Measurements from ENCODE around the gene LRRC8C.
"Not testable (repeated sequence)": the region's sequence is repeated elsewhere in the genome, so short reads cannot be mapped to it uniquely, and the experiment has no call there.

The LRRC8C gene

GRCh38 chr1:89632657-89633247 lies at the start of gene LRRC8C:
TSS of gene LRRC8C (plus strand) at chr1:89633120. CDS start at chr1:89686474, 53,354 bp downstream.
- DNase-seq = peak; percentile 86

- DNase-seq = no peak
Measured at GRCh38 chr1:89584211-89584610, 48.7 kb upstream of the LRRC8C start.

- DNase-seq = no peak
Measured at GRCh38 chr1:89584781-89585180, 48.1 kb upstream of the LRRC8C start.

DNA sequence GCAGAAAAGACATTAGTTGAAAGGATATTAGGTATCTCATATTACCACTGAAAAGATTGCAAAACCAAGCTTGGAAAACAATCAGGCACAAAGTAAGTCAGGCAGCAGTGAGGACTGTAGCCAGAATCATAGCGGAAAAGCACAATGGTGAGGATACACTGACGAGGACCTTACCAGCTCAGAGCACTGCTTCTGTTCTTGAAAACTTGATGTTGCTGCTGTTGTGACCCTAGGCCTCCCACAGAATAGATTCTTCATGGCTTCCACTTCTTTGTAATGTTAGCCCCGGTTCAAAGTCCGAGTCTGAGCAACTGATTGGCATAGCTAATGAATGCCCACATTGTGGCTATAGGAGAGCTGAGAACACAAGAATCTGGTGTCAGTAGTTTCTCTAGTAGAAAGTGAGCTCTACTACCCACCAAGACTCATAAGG lies 45.2 kb upstream of the LRRC8C start:
- DNase-seq = no peak

GRCh38 chr1:89588480-89588879 lies 44.4 kb upstream of the LRRC8C start:
- no peak for DNase-seq

- DNase-seq = no peak
Measured at GRCh38 chr1:89589515-89589914, 43.4 kb upstream of the LRRC8C start.

DNA sequence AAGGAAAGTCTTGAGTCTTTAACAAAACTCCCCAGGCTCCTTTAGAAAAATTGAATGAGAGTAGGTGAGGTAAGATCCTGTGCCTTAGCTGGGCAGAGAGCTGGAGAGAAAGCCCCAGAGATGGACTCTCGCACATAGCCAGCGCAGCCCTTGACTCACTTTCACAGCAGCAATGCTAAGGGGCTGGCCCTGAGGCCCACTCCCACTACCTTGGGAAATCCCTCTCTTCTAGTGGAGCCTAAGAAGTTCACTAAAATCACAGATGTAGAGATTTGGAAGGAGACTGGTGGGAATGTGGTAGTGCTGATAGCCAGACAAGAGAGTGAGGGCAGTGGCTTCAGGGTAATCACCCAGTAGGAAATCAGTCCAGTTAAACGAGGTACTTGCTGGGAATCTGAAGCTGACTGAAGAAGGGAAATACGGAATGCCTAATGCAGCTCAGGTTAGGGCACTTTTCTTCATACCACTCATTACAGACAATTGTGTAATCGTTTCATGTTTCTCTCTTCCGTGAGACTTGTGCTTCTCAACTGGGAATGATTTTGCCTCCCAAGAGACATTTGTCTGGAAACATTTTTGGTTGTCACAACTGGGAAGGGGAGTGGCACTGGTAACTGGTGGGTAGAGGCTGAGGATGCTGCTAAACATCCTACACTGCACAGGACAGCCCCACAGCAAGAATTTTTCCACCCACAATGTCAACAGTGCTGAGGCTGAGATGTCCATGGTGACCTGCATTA lies 42.4 kb upstream of the LRRC8C start:
- no peak for DNase-seq

DNA sequence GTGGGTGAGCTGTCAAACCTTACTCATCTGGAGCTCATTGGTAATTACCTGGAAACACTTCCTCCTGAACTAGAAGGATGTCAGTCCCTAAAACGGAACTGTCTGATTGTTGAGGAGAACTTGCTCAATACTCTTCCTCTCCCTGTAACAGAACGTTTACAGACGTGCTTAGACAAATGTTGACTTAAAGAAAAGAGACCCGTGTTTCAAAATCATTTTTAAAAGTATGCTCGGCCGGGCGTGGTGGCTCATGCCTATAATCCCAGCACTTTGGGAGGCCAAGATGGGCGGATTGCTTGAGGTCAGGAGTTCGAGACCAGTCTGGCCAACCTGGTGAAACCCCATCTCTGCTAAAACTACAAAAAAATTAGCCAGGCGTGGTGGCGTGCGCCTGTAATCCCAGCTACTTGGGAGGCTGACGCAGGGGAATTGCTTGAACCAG lies 40.0 kb upstream of the LRRC8C start:
- not testable (repeated sequence) for DNase-seq

GRCh38 chr1:89594096-89594740 lies 38.7 kb upstream of the LRRC8C start:
- DNase-seq = no peak

DNA sequence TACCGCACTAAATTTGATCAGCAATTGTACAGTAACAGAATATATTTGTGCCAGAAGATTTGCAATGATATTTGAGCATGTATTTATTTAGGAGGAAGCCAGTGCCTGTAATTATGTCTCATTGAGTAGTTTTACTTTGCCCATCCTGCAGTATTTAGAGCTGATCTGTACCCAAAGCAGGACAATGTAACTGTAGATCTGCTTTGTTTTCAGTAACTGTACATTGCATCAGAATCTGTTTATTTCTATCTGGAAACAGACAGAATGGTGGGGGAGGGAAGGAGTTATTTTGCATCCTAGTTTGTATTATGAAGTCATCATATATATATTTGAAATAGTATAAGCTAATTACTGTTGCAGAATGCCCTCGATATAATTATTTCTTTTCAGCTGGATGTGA lies 36.2 kb upstream of the LRRC8C start:
- no peak for DNase-seq

DNA sequence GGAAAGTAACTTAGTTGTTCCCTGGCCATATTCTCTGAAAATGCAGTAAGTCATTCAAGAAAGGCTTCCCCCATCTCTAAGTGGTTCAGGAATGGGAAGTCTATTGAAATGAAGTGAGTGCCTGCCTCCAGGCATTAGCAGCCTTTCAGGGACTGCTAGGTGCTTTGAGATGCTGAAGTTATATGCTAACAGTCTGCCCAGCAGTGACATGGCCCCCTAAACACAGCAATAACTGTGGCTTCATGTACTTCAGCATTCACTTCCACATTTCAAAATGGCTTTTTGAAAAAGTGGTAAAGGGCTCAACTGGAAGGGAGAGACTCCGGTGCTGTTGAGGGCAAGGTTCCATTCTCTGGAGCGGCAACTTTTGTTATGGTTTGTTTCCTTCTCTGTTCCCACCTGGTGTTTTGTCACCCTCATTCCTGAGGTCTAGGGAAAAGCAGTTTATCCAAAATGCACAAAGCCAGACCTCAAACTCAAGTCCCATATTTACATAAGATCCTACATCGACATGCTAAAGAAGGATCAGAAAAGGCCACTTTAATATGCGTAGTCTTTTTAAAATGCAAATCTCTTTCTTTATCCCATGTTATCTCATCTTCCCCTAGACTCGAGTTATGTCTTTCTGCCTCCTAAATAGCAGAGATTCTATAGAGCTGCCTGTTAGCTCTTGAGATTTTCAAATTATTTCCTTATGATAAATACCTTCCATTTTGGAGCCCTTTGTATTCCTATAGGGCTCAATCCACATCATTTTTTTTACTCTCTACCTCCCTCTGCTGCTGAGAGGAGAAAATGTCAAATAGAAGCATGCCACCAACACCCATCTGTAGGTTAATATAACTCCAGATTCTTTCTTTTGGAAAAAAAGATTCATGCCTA lies 34.2 kb upstream of the LRRC8C start:
- peak; percentile 63 for DNase-seq

- DNase-seq = no peak
Measured at GRCh38 chr1:89599332-89599630, 33.6 kb upstream of the LRRC8C start.

DNA sequence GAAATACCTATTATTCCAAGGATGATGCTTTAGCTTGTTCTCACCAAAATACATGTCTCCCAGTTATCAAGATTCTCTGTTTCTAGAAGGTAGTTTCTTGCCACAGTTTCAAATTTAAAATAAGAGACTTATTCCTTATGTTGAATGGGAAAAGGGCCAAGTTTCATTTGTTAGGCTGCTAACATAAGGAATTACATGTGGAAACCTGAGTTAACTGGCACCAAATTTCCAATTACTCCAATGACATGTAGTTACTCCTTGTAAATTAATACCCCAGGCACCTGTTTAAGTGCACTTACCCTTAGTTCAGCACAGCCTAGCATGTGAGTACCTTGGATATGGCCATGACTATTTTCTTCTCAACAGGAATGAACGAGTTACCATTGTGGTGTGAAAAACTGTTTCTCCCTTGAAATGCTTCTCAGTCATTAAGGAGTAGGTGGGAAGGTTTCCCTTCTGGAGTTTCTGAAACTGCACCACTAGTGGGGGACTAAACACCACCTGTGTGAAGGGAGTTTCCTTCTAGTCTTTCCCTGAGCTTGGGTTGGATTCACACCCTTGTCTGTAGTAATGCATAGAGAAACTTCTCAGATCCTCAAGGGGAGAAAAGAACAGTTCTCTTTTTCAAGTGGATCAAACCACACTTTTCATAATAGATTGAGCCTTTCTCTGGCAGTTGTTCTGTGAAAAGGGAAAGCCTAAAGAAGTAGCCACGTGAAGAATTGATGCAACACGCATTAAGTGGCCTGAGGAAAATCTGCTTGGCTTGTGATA lies 32.3 kb upstream of the LRRC8C start:
- no peak for DNase-seq

DNA sequence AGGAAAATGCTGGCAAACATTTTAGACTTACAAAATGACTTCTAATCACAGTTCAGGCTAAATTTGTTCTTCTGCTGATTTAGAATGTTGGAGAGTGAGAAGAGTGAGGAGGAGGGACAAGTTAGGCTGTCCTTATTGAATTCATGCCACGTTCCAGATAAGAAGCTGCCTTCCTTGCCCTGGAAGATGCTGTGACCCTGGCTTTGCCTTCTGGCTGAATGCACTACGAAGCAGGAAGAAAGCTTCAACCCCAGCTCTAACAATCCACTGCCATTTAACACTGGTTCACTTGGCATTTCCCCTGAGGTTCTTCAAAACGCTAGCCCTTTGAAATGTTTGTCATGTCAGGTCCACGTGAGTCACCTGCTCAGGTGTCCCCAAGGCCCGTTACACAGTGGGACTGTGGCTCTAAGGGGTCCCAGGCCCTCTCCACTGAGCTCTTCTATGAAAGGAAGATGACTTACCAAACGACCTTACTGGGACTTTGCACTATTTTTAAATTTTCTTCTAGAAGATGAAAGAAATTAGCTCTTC lies 30.0 kb upstream of the LRRC8C start:
- no peak for DNase-seq

DNA sequence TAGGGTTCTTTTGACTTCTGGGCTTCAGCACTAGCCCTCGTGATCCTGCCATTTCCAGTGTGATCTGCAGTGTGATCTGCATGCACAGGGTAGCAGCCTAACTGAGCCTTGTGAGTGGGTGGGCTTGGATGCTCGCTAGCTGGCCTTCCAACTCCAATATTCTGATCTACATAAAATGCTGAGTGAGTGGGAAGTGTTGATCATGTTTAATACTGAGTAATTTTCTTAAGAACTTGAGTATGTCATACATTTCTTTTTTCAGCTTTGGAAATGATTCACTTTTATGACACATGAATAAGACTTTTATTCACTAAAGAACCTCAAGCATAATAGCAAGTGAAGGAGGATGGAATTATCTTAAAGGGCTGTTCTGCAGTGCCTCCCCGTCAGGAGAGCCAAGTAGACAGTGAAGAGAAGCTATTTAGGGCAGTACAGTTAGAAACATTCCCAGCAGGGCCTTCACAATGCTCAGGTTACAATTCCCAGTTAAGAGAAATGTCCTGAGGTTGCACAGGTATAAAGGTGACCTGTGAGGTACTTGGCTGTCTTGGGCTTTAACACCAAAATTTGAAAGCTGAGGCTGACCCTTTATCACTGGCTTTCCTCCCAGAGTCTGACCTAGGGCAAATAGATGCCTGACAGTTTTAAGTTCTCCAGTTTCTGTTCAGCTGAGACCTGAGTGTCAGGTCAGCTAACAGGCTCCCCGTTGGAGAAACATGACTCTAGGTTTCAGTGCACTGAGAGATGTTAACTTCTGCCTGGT lies 29.1 kb upstream of the LRRC8C start:
- DNase-seq = no peak

- DNase-seq = no peak
Measured at GRCh38 chr1:89604414-89604735, 28.5 kb upstream of the LRRC8C start.

DNA sequence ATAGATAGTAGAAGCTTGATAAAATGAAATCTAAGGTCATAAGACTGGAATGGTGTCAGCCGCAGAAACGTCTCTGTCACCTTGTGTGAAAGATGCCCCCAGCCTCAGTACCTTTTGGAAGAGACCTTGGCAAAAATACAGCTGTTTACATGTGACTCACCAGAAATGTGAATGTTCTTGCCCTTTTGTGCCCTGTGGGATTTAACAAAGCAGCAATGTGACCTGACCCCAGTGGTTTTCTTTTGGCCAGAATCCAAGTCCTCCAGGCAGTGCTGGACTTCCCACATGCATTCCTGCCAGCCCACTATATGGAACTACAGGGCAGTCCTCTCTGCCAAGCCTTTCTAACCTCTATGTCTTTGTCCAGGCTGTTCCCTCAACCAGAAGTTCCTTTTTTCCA lies 27.2 kb upstream of the LRRC8C start:
- DNase-seq = no peak

GRCh38 chr1:89606227-89606980 lies 26.5 kb upstream of the LRRC8C start:
- DNase-seq = no peak

GRCh38 chr1:89607156-89607555 lies 25.8 kb upstream of the LRRC8C start:
- no peak for DNase-seq

GRCh38 chr1:89607586-89608318 lies 25.2 kb upstream of the LRRC8C start:
- DNase-seq = no peak
